ENCODE data around the gene RPP40. TPM values are rescaled to one million over a fixed set of nuclear protein-coding genes. Genes with fewer than 3 reads are reported as not detected.

The RPP40 gene
- total RNA-seq, 1 donor: 11.2 TPM

DNA sequence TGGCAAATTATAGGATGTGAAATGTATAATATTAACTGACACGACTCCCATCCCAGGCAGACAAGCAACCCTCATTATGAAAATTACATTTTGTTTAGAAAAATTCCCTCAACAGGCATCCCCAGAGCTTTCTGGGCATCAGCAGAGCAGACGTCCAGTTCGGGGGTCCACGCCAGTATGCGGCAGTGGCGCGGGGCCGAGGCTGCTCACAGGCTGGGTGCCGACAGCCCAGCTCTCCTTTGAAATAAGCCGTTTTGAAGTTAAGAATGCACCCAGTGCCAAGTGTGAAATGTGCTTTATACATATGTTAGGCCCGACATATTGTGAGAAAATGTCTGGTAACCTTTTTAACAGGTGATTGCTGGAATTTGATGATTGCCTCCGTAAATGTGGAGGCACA lies 50.4 kb downstream of the RPP40 start:
- DNase-seq (ENCODE audit: low read depth): no peak
- TF ChIP-seq, protein P1, sequence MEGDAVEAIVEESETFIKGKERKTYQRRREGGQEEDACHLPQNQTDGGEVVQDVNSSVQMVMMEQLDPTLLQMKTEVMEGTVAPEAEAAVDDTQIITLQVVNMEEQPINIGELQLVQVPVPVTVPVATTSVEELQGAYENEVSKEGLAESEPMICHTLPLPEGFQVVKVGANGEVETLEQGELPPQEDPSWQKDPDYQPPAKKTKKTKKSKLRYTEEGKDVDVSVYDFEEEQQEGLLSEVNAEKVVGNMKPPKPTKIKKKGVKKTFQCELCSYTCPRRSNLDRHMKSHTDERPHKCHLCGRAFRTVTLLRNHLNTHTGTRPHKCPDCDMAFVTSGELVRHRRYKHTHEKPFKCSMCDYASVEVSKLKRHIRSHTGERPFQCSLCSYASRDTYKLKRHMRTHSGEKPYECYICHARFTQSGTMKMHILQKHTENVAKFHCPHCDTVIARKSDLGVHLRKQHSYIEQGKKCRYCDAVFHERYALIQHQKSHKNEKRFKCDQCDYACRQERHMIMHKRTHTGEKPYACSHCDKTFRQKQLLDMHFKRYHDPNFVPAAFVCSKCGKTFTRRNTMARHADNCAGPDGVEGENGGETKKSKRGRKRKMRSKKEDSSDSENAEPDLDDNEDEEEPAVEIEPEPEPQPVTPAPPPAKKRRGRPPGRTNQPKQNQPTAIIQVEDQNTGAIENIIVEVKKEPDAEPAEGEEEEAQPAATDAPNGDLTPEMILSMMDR (IDR thresholded peaks at IDR 0.05; ENCODE audit: insufficient read depth, low read depth, low read length): no peak
- H3K4me3 ChIP-seq (ENCODE audit: low read depth, low read length): no peak overlapping the region

DNA sequence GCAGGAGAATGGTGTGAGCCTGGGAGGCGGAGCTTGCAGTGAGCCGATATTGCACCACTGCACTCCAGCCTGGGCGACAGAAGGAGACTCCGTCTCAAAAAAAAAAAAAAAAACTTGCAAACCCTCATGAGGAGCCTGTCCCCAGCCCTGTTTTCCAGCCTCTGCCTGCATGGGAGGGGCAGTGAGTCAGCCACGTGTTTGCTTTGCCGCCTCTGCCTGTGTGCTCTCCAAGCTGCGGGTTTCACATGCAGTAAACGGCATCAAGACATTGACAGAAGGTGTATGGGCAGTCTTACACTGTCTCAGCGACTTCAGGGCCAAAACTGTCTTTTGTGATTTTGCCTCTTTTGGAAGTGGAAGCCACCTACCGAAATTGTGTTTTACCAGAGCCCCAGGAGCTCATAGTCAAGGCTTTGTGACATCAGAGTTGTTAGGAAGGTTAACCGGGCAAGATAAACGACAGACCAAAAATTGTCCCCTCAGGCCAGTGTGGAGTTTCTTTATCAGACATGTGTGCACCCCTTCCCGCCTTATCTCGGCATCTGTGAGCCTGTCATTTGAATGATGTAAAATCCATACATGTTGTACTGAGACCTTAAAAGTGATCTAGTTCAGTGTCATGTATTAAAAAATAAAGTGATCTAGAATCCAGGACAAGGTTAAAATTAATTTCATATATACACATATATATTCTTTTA lies 52.9 kb downstream of the RPP40 start:
- no peak overlapping the region for H3K4me3 ChIP-seq (ENCODE audit: low read depth, low read length)
- TF ChIP-seq, protein P1 (IDR thresholded peaks at IDR 0.05; ENCODE audit: insufficient read depth, low read depth, low read length): no peak
- DNase-seq (ENCODE audit: low read depth): no peak

DNA sequence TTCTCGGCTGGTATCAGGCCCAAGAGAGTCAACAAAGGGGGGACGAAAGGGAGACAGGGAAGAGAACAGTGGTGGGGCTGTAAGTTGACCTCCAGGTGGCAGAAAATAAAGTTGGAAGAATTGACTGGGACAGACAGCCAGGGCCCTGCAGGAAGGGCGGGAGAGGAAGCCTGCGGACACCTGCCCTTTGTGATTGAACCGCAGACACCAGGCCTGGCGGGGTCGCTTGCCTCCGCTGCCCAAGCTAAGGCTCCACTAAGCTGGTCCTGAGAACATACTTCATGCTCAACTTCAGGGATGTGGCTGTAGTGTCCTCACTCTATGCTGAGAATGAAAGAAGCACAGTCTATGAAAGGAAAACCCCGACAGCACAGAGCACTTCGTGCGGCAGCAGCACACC lies 53.8 kb downstream of the RPP40 start:
- DNase-seq (ENCODE audit: low read depth): no peak
- no peak overlapping the region for H3K4me3 ChIP-seq (ENCODE audit: low read depth, low read length)
- TF ChIP-seq, protein P1 (IDR thresholded peaks at IDR 0.05; ENCODE audit: insufficient read depth, low read depth, low read length): no peak

DNA sequence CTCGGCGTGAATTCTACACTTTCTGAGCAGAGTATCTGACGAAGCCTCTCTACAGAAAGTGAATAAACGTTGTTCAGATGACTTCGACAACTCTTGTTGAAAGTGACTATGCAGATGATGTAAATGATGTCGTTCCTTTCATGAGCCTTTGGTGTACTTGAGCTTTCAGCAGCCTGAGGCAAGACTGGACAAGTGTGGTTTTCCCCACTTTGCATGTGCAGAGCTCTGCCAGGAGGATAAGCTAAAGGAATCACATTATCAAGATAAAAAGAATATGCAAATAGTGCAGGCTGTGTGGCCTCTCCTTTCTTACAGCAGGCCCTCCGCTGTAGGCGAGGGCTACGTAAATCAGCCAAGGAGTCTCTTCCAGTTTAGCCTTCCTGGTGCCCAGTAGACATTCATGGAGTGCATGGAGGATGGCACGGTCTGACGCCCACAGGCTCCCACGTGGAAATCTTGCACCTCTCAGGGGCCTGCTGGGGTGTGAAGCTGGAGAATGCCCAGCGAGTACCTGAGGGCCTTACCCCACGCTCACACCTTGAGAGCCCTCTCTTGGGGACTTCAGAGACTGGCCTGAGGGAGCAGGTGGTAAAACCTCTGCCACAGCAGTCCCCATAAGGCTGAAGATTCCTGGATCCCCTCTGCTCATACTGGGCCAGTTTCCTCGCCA lies 54.9 kb downstream of the RPP40 start:
- no peak for DNase-seq (ENCODE audit: low read depth)
- H3K4me3 ChIP-seq (ENCODE audit: low read depth, low read length): no peak overlapping the region
- TF ChIP-seq, protein P1 (IDR thresholded peaks at IDR 0.05; ENCODE audit: insufficient read depth, low read depth, low read length): no peak

DNA sequence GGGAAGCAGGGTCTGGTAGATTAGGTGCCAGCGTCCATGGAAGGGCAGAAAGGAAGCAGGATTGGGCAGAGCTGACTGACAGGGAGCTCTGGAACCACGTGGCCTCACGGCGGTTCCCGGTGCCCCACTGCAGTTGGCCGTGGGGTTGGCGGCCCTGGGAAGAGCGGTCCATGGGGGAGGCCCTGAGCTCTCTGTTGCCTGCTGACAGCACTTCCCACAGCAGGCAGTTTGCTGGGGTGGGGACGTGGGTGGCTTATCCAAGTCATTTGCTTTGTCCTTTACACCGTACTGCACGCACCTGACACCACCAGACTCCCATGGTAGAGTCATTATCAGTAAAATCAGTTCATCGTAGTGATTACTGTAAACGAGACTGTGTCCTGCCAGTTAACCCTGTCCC lies 56.1 kb downstream of the RPP40 start:
- TF ChIP-seq, protein P1 (IDR thresholded peaks at IDR 0.05; ENCODE audit: insufficient read depth, low read depth, low read length): no peak
- no peak overlapping the region for H3K4me3 ChIP-seq (ENCODE audit: low read depth, low read length)

DNA sequence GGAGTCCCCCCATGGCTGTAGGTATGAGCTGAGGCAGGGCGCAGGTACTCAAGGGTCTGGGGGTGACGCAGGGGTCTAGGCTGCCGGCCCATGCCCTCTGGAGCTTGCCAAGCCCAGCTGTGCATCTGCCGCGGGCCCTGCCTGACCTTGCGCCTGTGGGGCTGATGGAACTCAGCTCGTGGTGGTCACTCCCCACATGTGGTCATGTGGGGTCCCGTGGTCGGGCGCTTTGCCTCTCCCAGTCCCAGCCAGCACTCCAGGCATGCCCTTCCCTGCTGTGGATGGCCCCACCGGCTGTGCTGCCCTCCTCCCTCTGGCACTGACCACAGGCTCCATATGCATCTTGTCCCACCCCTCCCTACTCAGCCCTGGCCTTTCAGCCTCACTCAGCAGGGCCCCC lies 57.3 kb downstream of the RPP40 start:
- H3K4me3 ChIP-seq (ENCODE audit: low read depth, low read length): no peak overlapping the region
- TF ChIP-seq, protein P1 (IDR thresholded peaks at IDR 0.05; ENCODE audit: insufficient read depth, low read depth, low read length): no peak
- DNase-seq (ENCODE audit: low read depth): no peak

More for the DNA sequence above, 56.1 kb downstream of the RPP40 start:
- no peak for DNase-seq (ENCODE audit: low read depth)

Other genes with a start within 250 kb of the RPP40 start
- 37.1 and 38.7 TPM in 2 replicates for gene CDYL, start 227.6 kb downstream of the RPP40 start, total RNA-seq
- gene PPP1R3G, start 81.3 kb upstream of the RPP40 start, total RNA-seq: 1.3 and 2.6 TPM in 2 replicates

Measured in fibroblast of villous mesenchyme (primary cell).